ENCODE results near the gene SNRNP70. TPM values are rescaled to one million over a fixed set of nuclear protein-coding genes. Genes with fewer than 3 reads are reported as not detected.
A peak's percentile ranks its signal among the peaks of the same experiment; 100 is the strongest.
"Not testable (repeated sequence)": the region's sequence is repeated elsewhere in the genome, so short reads cannot be mapped to it uniquely, and the experiment has no call there.

The SNRNP70 gene
- total and polyA plus RNA-seq, 2 donors: 142 to 419 TPM

GRCh38 chr19:49120868-49121267 lies 35.6 kb downstream of the SNRNP70 start:
- Histone ChIP-seq H3K36me3 (ENCODE audit: control insufficient read depth in 2 of 2, insufficient read depth in 2 of 2, low read length in 1 of 2) (peaks cover 0 to 2% of the 10 kb centered on the region in 2 donors), H3K27ac (ENCODE audit: low read depth in 1 of 2, low read length in 1 of 2) (no peak overlapping the region), H3K4me3 (ENCODE audit: low read length in 2 of 2) (no peak overlapping the region), H3K27me3 (ENCODE audit: control insufficient read depth in 2 of 2, insufficient read depth in 1 of 2, low read length in 1 of 2) (peaks cover 38 to 66% of the 10 kb centered on the region in 2 donors), H3K9me3 (ENCODE audit: control insufficient read depth in 2 of 2, insufficient read depth in 1 of 2, low read length in 1 of 2) (no peaks in the 10 kb centered on the region), H3K4me1 (ENCODE audit: control insufficient read depth in 2 of 2, insufficient read depth in 2 of 2, low read length in 2 of 2) (peaks cover 12 to 15% of the 10 kb centered on the region in 2 donors)
- DNase-seq (ENCODE audit: low read depth in 6 of 9, low spot score in 9 of 9): no peak
- 88% methylated on average over 2 of the region's 2 CpGs for WGBS

- 92% methylated on average over 10 of the region's 10 CpGs for WGBS
- not testable (repeated sequence) for H3K36me3 ChIP-seq (ENCODE audit: control insufficient read depth in 2 of 2, insufficient read depth in 2 of 2, low read length in 1 of 2); DNase-seq (ENCODE audit: low read depth in 6 of 9, low spot score in 9 of 9); H3K4me3 ChIP-seq (ENCODE audit: low read length in 2 of 2); H3K27ac ChIP-seq (ENCODE audit: low read depth in 1 of 2, low read length in 1 of 2); H3K9me3 ChIP-seq (ENCODE audit: control insufficient read depth in 2 of 2, insufficient read depth in 1 of 2, low read length in 1 of 2)
- Histone ChIP-seq H3K4me1 (ENCODE audit: control insufficient read depth in 2 of 2, insufficient read depth in 2 of 2, low read length in 2 of 2) (peaks cover 12 to 15% of the 10 kb centered on the region in 2 donors), H3K27me3 (ENCODE audit: control insufficient read depth in 2 of 2, insufficient read depth in 1 of 2, low read length in 1 of 2) (peaks cover 38 to 76% of the 10 kb centered on the region in 2 donors)
Measured at GRCh38 chr19:49121841-49122240, 36.6 kb downstream of the SNRNP70 start.

DNA sequence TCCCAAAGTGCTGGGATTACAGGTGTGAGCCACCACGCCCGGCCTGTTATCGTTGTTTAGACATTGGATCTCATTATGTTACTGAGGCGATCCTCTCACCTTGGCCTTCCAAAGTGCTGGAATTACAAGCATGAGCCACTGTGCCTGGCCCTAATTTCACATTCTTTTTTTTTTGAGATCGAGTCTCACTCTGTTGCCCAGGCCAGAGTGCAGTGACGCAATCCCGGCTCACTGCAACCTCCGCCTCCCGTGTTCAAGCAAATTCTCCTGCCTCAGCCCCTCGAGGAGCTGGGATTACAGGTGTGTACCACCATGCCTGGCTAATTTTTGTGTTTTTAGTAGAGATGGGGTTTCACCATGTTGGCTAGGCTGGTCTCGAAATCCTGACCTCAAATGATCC lies 38.0 kb downstream of the SNRNP70 start:
- H3K4me3 ChIP-seq (ENCODE audit: low read length in 2 of 2); H3K27ac ChIP-seq (ENCODE audit: low read depth in 1 of 2, low read length in 1 of 2); H3K9me3 ChIP-seq (ENCODE audit: control insufficient read depth in 2 of 2, insufficient read depth in 1 of 2, low read length in 1 of 2); DNase-seq (ENCODE audit: low read depth in 6 of 9, low spot score in 9 of 9); H3K36me3 ChIP-seq (ENCODE audit: control insufficient read depth in 2 of 2, insufficient read depth in 2 of 2, low read length in 1 of 2): not testable (repeated sequence)
- peaks cover 12 to 19% of the 10 kb centered on the region in 2 donors for H3K4me1 ChIP-seq (ENCODE audit: control insufficient read depth in 2 of 2, insufficient read depth in 2 of 2, low read length in 2 of 2)
- peaks cover 38 to 80% of the 10 kb centered on the region in 2 donors for H3K27me3 ChIP-seq (ENCODE audit: control insufficient read depth in 2 of 2, insufficient read depth in 1 of 2, low read length in 1 of 2)
- WGBS: 94% methylated on average over 11 of the region's 11 CpGs

DNA sequence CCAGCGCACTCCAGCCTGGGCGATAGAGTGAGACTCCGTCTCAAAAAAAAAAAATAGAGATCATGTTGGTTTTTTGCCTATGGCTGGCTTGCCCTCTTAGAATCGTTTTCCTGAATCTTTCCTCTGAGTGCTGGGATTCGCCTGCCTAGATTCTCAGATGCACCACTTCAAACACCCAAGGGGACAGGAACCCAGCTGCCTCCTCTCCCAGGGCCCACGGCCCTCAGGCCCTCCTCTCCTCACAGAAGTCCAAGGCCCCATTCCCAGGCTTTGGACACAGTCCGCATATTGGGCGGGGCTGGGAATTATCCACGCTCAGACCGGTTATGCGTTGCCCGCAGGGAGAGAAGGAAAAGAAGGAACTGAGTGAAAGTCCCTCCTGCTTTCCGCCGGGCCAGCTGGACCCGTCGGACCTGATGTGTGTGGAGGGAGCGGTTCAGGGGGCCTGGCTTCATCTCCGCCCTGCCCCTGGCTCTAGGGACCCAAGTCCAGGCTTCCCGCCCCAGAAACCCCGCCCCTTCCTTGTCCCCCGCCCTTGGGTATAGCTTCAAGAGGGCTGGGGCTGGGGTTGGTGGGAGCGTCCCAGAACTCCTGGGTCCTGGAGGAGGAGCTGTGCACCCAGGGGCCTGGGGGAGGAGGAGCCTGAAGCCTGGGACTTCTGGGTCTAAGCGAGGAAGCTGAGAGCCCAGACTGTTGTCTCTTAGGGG lies 39.9 kb downstream of the SNRNP70 start:
- no peak for DNase-seq (ENCODE audit: low read depth in 6 of 9, low spot score in 9 of 9)
- Histone ChIP-seq H3K27ac (ENCODE audit: low read depth in 1 of 2, low read length in 1 of 2) (no peak overlapping the region), H3K4me3 (ENCODE audit: low read length in 2 of 2) (no peak overlapping the region)

GRCh38 chr19:49126575-49126974 lies 41.3 kb downstream of the SNRNP70 start:
- H3K4me3 ChIP-seq (ENCODE audit: low read length in 2 of 2): no peak overlapping the region
- H3K9me3 ChIP-seq (ENCODE audit: control insufficient read depth in 2 of 2, insufficient read depth in 1 of 2, low read length in 1 of 2): peaks cover 1 to 7% of the 10 kb centered on the region in 2 donors
- DNase-seq (ENCODE audit: low read depth in 6 of 9, low spot score in 9 of 9): no peak
- 85% methylated on average over 4 of the region's 4 CpGs for WGBS
- H3K4me1 ChIP-seq (ENCODE audit: control insufficient read depth in 2 of 2, insufficient read depth in 2 of 2, low read length in 2 of 2): peaks cover 9 to 17% of the 10 kb centered on the region in 2 donors
- no peaks in the 10 kb centered on the region for H3K36me3 ChIP-seq (ENCODE audit: control insufficient read depth in 2 of 2, insufficient read depth in 2 of 2, low read length in 1 of 2)
- no peak overlapping the region for H3K27ac ChIP-seq (ENCODE audit: low read depth in 1 of 2, low read length in 1 of 2)
- H3K27me3 ChIP-seq (ENCODE audit: control insufficient read depth in 2 of 2, insufficient read depth in 1 of 2, low read length in 1 of 2): peaks cover 17 to 75% of the 10 kb centered on the region in 2 donors

More for the DNA sequence above, 39.9 kb downstream of the SNRNP70 start:
- no peaks in the 10 kb centered on the region for H3K36me3 ChIP-seq (ENCODE audit: control insufficient read depth in 2 of 2, insufficient read depth in 2 of 2, low read length in 1 of 2)
- 80% methylated on average over 23 of the region's 23 CpGs for WGBS
- H3K4me1 ChIP-seq (ENCODE audit: control insufficient read depth in 2 of 2, insufficient read depth in 2 of 2, low read length in 2 of 2): peaks cover 9 to 17% of the 10 kb centered on the region in 2 donors
- H3K9me3 ChIP-seq (ENCODE audit: control insufficient read depth in 2 of 2, insufficient read depth in 1 of 2, low read length in 1 of 2): peaks cover 1 to 7% of the 10 kb centered on the region in 2 donors
- peaks cover 29 to 83% of the 10 kb centered on the region in 2 donors for H3K27me3 ChIP-seq (ENCODE audit: control insufficient read depth in 2 of 2, insufficient read depth in 1 of 2, low read length in 1 of 2)

GRCh38 chr19:49127225-49127624 lies 42.0 kb downstream of the SNRNP70 start:
- H3K27ac ChIP-seq (ENCODE audit: low read depth in 1 of 2, low read length in 1 of 2); DNase-seq (ENCODE audit: low read depth in 6 of 9, low spot score in 9 of 9); H3K4me3 ChIP-seq (ENCODE audit: low read length in 2 of 2); H3K36me3 ChIP-seq (ENCODE audit: control insufficient read depth in 2 of 2, insufficient read depth in 2 of 2, low read length in 1 of 2); H3K9me3 ChIP-seq (ENCODE audit: control insufficient read depth in 2 of 2, insufficient read depth in 1 of 2, low read length in 1 of 2): not testable (repeated sequence)
- Histone ChIP-seq H3K4me1 (ENCODE audit: control insufficient read depth in 2 of 2, insufficient read depth in 2 of 2, low read length in 2 of 2) (peaks cover 9 to 17% of the 10 kb centered on the region in 2 donors), H3K27me3 (ENCODE audit: control insufficient read depth in 2 of 2, insufficient read depth in 1 of 2, low read length in 1 of 2) (peaks cover 12 to 69% of the 10 kb centered on the region in 2 donors)
- 98% methylated on average over 12 of the region's 12 CpGs for WGBS

DNA sequence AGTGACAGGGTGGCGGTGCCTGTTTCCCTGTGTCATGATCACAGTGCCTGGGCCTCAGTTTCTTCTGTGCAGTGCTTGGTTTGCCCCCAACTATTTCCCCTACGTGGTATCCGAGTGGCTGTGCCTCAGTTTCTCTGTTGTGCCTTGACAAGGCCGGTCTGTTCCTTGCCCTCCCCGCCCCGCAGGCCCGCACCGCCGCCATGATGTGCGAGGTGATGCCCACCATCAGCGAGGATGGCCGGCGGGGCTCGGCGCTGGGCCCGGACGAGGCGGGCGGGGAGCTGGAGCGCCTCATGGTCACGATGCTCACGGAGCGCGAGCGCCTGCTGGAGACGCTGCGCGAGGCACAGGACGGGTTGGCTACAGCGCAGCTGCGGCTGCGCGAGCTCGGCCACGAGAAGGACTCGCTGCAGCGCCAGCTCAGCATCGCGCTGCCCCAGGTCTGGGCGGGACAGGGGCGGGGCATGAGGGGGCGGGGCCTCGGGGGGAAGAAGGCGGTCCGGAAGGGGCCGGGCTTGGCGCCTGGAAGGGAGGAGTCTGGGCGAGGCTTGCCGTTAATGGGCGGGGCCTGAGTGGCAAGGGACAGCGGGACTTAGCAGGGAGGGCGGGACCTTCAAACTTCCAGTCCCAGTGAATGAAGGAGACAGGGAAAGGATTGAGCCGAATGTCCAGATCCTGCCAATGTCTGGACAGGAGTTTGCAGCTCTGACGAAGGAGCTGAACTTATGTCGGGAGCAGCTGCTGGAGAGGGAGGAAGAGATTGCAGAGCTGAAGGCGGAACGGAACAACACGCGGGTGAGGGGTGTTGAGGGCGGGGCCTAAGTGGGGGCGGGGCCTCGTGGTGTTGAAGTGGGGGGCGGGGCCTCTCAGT lies 42.7 kb downstream of the SNRNP70 start:
- H3K27ac ChIP-seq (ENCODE audit: low read depth in 1 of 2, low read length in 1 of 2): peak overlapping the region; percentile 19 to 55
- H3K4me1 ChIP-seq (ENCODE audit: control insufficient read depth in 2 of 2, insufficient read depth in 2 of 2, low read length in 2 of 2): peaks cover 9 to 17% of the 10 kb centered on the region in 2 donors
- 4% methylated on average over 63 of the region's 63 CpGs for WGBS

DNA sequence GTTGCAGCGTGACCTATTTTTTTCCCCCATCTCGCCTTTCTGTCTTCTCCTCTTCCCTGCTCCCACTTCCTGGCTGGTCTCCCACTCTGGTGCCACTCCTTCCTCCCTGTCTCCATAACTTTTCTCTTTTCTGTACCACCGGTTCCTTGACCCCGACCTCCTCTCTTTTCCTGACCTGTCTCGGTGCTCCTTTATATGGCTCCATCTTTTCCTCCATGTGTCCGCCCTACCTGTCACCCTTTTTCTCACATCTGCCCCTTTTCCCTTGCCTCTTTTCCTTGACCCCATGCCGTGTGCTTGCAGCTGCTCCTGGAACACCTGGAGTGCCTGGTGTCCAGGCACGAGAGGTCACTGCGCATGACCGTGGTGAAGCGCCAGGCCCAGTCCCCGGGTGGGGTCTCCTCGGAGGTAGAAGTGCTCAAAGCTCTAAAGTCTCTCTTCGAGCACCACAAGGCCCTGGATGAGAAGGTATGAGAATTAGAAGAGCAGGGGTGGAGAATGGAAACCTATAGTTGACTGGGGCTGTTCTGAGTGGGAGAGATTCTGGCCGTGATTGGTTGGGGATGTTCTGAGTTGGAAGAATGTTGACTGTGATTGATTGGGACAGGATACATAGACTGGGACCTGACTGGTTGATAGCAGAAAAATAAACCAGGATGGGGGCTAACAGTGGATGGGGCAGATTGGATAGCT lies 43.4 kb downstream of the SNRNP70 start:
- no peak for DNase-seq (ENCODE audit: low read depth in 6 of 9, low spot score in 9 of 9)
- H3K36me3 ChIP-seq (ENCODE audit: control insufficient read depth in 2 of 2, insufficient read depth in 2 of 2, low read length in 1 of 2): no peaks in the 10 kb centered on the region
- no peak overlapping the region for H3K27ac ChIP-seq (ENCODE audit: low read depth in 1 of 2, low read length in 1 of 2)
- peak overlapping the region; percentile 40 to 54 for H3K4me3 ChIP-seq (ENCODE audit: low read length in 2 of 2)
- 78% methylated on average over 15 of the region's 15 CpGs for WGBS
- peaks cover 13 to 22% of the 10 kb centered on the region in 2 donors for H3K4me1 ChIP-seq (ENCODE audit: control insufficient read depth in 2 of 2, insufficient read depth in 2 of 2, low read length in 2 of 2)
- peaks cover 1 to 7% of the 10 kb centered on the region in 2 donors for H3K9me3 ChIP-seq (ENCODE audit: control insufficient read depth in 2 of 2, insufficient read depth in 1 of 2, low read length in 1 of 2)
- H3K27me3 ChIP-seq (ENCODE audit: control insufficient read depth in 2 of 2, insufficient read depth in 1 of 2, low read length in 1 of 2): peaks cover 9 to 70% of the 10 kb centered on the region in 2 donors

More for the DNA sequence above, 42.7 kb downstream of the SNRNP70 start:
- H3K4me3 ChIP-seq (ENCODE audit: low read length in 2 of 2): peak overlapping the region; percentile 40 to 54
- DNase-seq (ENCODE audit: low read depth in 6 of 9, low spot score in 9 of 9): peak; percentile 82 to 95 (median 88)
- no peaks in the 10 kb centered on the region for H3K36me3 ChIP-seq (ENCODE audit: control insufficient read depth in 2 of 2, insufficient read depth in 2 of 2, low read length in 1 of 2)
- peaks cover 10 to 69% of the 10 kb centered on the region in 2 donors for H3K27me3 ChIP-seq (ENCODE audit: control insufficient read depth in 2 of 2, insufficient read depth in 1 of 2, low read length in 1 of 2)
- peaks cover 1 to 7% of the 10 kb centered on the region in 2 donors for H3K9me3 ChIP-seq (ENCODE audit: control insufficient read depth in 2 of 2, insufficient read depth in 1 of 2, low read length in 1 of 2)
